Measurements from ENCODE around the gene EPAS1.

The EPAS1 gene

DNA sequence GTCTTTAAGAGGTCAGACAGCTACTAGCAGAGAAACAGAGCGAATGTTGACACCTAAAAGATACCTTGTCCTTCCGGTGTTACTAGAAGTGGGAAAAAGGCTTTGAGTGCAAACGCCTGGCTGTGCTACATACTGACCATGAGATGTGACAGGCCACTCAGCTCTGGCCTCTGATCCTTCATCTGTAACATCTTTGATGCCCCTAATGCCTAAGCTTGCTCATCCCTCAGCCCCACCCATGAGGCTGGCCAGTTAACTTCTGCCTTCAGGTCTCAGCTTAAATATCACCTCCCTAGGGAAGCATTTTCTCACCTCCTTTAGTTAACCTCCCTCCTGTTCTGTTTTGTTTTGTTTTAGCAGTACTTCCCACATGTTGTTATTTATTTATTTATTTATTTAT is 15.9 kb downstream of the EPAS1 start:
- H3K4me1 Mint-ChIP-seq (ENCODE audit: low read depth), result peaks cover 60% of the 10 kb centered on the region
- peaks cover 10% of the 10 kb centered on the region for H3K36me3 Mint-ChIP-seq (ENCODE audit: low read depth)
- no peaks in the 10 kb centered on the region for H3K9me3 Mint-ChIP-seq

DNA sequence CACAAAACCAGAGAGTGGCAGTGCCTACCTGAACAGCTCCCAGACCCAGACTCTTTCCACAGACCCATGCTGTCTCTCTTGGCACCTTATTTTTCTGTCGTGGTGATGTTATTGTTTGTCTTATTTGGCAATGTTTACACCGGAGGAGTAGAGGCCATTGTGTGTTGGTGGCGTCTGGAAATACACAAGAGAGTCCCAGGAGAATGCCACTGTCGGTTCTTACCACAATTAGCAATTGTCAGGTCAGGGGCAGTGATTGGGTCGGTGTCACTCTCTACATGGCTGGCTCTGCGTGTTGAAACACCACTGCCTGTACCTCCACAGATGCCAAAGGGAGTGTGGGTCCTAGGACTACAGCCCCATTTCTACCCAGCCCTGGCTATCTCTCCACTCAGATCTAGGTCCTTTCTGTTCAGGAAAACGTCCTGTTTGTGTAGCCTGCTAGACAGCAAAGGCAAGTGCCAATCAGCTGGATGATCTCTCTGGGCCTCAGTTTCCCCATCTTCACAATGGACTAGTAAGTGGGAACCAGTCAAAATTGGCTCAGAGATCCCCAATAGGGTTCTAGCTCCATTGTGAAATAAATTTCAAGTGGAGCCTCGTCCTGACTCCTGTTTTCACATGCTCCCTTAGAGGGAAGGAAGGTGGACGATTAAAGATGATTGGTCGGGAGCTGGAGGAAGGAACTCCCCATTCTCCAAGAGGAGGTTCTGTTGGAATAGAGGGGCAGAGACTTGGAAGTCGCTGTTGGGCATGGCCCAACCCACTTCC is 17.0 kb downstream of the EPAS1 start:
- peaks cover 55% of the 10 kb centered on the region for H3K4me1 Mint-ChIP-seq (ENCODE audit: low read depth)
- no peak overlapping the region for H3K27ac Mint-ChIP-seq

More for the DNA sequence above, 15.9 kb downstream of the EPAS1 start:
- H3K4me3 Mint-ChIP-seq, result no peak overlapping the region
- intact Hi-C loops (cut with micrococcal nuclease), result no loop called here
- peaks cover 3% of the 10 kb centered on the region for H3K27me3 Mint-ChIP-seq
- H3K27ac Mint-ChIP-seq, result no peak overlapping the region

DNA sequence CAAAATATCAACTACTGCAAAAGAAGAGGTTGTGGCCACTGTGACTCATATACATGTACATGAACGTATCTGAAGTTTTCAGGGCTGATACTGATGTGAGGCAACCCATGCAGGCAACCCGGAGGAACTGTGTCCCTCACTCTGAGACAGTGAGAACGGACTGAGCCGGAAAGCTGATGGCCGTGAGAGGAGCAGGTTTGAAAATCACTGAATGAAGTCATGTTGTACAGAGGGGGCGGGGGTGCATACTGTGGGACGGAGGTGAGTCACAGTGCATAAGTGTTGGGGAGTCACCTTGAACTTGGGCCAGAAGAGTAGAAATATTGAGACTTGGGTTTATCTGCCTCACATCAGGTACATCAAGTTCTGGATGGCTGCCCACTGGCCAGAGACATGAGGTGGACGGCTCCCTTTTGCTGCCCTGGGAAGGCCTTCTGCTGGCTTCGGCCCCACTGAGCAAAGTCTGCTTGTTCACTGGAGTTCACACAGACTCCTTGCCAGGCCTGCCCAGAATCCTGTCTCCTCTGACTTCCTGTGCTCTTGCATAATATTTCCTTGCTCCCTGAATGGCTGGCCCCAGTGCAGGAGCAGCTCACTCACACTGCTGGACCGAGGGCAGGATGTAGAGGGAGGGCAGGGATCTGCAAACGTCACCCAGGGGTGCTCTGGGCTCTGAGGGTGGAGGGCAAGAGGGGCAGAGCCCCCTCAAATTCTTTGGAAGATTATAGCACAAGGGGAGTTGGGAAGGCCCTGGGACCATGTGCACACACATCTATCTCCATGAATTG is 18.1 kb downstream of the EPAS1 start:
- Mint-ChIP-seq H3K4me3 (no peak overlapping the region), H3K9me3 (no peaks in the 10 kb centered on the region), H3K36me3 (ENCODE audit: low read depth) (peaks cover 10% of the 10 kb centered on the region), H3K27ac (no peak overlapping the region), H3K27me3 (peaks cover 3% of the 10 kb centered on the region), H3K4me1 (ENCODE audit: low read depth) (peaks cover 51% of the 10 kb centered on the region)
- intact Hi-C loops (cut with micrococcal nuclease), result no loop called here

More for the DNA sequence above, 17.0 kb downstream of the EPAS1 start:
- Mint-ChIP-seq H3K9me3 (no peaks in the 10 kb centered on the region), H3K4me3 (no peak overlapping the region), H3K36me3 (ENCODE audit: low read depth) (peaks cover 10% of the 10 kb centered on the region), H3K27me3 (peaks cover 3% of the 10 kb centered on the region)
- intact Hi-C loops (cut with micrococcal nuclease), result no loop called here

- Mint-ChIP-seq H3K36me3 (ENCODE audit: low read depth) (peaks cover 5% of the 10 kb centered on the region), H3K4me1 (ENCODE audit: low read depth) (peaks cover 44% of the 10 kb centered on the region), H3K4me3 (no peak overlapping the region), H3K27me3 (no peaks in the 10 kb centered on the region), H3K27ac (no peak overlapping the region), H3K9me3 (no peaks in the 10 kb centered on the region)
- intact Hi-C loops (cut with micrococcal nuclease), result no loop called here
Measured at GRCh38 chr2:46317094-46317486, 19.9 kb downstream of the EPAS1 start.

DNA sequence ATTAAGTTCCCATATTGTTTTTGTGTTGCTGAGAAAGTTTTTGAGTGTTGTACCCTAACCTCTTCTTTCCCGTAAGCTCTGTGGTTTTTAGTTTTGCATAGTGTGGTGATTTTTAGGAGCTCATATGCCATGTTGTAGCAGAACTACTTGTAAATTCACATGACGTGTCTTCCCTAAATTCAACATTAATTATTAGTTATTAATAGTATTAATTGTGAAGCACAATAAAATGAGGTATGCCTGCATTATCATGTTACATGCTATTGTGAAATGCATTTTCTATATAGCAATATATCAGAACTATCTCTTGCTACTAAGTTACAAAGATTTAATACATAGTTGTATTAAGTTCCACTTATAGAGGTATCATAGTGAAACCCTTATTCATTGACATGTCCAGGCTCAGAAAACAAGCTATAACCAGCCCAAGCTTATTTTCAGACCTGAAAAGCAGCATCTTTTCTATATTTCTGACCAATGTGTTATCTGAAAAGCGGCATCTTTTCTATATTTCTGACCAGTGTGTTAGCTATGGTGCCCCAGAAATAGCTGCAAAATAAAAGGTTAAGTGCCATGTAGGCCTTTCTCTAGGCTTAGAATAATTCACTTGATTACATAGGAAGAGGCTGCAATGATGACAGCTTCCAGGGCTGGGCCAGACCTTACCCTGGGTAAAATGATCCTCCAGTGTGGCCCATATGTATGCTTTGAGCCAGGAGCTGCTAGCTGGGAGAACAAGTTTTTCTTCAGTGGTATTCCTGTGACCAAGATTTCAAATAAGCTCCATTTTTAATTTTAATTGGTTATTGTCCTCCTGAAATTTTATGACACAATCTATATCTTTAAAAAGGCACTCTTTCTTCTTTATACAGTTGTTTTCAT is 21.6 kb downstream of the EPAS1 start:
- no peak overlapping the region for H3K27ac Mint-ChIP-seq
- no peaks in the 10 kb centered on the region for H3K27me3 Mint-ChIP-seq
- H3K9me3 Mint-ChIP-seq, result no peaks in the 10 kb centered on the region
- peaks cover 5% of the 10 kb centered on the region for H3K36me3 Mint-ChIP-seq (ENCODE audit: low read depth)
- intact Hi-C loops (cut with micrococcal nuclease), result no loop called here
- H3K4me1 Mint-ChIP-seq (ENCODE audit: low read depth), result peaks cover 44% of the 10 kb centered on the region
- no peak overlapping the region for H3K4me3 Mint-ChIP-seq

- Mint-ChIP-seq H3K27me3 (no peaks in the 10 kb centered on the region), H3K4me3 (no peak overlapping the region), H3K27ac (no peak overlapping the region), H3K36me3 (ENCODE audit: low read depth) (peaks cover 5% of the 10 kb centered on the region), H3K9me3 (no peaks in the 10 kb centered on the region), H3K4me1 (ENCODE audit: low read depth) (peaks cover 37% of the 10 kb centered on the region)
- intact Hi-C loops (cut with micrococcal nuclease), result no loop called here
Measured at GRCh38 chr2:46319711-46320110, 22.5 kb downstream of the EPAS1 start.

- H3K27ac Mint-ChIP-seq, result no peak overlapping the region
- peaks cover 35% of the 10 kb centered on the region for H3K4me1 Mint-ChIP-seq (ENCODE audit: low read depth)
- intact Hi-C loops (cut with micrococcal nuclease), result no loop called here
- H3K36me3 Mint-ChIP-seq (ENCODE audit: low read depth), result peaks cover 5% of the 10 kb centered on the region
- no peaks in the 10 kb centered on the region for H3K9me3 Mint-ChIP-seq
- no peaks in the 10 kb centered on the region for H3K27me3 Mint-ChIP-seq
- H3K4me3 Mint-ChIP-seq, result no peak overlapping the region
Measured at GRCh38 chr2:46320141-46320567, 22.9 kb downstream of the EPAS1 start.

- Mint-ChIP-seq H3K4me1 (ENCODE audit: low read depth) (peaks cover 17% of the 10 kb centered on the region), H3K4me3 (no peak overlapping the region), H3K36me3 (ENCODE audit: low read depth) (no peaks in the 10 kb centered on the region), H3K9me3 (no peaks in the 10 kb centered on the region), H3K27me3 (no peaks in the 10 kb centered on the region), H3K27ac (no peak overlapping the region)
- intact Hi-C loops (cut with micrococcal nuclease), result no loop called here
Measured at GRCh38 chr2:46323730-46324129, 26.5 kb downstream of the EPAS1 start.

DNA sequence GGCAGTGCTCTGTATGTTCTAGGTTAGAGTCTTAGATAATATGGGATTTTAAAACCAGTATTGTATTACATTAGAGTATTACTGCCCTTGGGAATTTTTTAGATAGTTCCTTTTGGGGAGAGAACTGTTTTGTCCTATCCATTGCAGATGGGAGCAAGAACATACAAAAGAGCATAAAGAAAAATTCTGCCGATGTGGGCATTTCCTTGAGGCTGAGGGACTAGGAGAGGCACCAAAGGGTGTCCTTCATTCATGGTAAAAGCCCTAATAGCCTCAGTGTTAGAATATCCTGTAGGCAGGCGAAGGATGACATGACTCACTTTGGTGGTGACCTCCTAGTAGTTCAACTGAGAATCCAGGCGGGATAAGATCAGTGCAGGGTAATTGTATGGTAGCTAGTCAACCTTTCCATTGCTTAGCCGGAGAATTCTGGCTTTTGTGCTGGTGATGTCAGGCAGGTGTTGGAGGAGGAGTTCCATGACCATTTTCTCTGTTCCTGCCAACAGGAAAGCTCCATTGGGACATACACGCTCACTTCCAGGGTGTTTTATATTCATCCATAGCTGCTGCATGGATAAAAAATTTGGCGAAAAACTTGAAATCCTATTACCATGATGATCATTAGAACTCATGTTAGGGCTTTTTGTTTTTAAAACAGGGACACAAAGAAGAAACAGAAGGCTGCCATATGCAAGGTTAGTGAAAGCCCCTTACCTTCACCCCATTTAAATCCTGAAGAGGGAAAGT is 28.1 kb downstream of the EPAS1 start:
- no peaks in the 10 kb centered on the region for H3K27me3 Mint-ChIP-seq
- intact Hi-C loops (cut with micrococcal nuclease), result no loop called here
- H3K36me3 Mint-ChIP-seq (ENCODE audit: low read depth), result peaks cover 6% of the 10 kb centered on the region
- no peak overlapping the region for H3K27ac Mint-ChIP-seq
- peaks cover 24% of the 10 kb centered on the region for H3K4me1 Mint-ChIP-seq (ENCODE audit: low read depth)
- no peaks in the 10 kb centered on the region for H3K9me3 Mint-ChIP-seq
- no peak overlapping the region for H3K4me3 Mint-ChIP-seq

- Mint-ChIP-seq H3K27me3 (no peaks in the 10 kb centered on the region), H3K36me3 (ENCODE audit: low read depth) (peaks cover 6% of the 10 kb centered on the region), H3K4me3 (no peak overlapping the region), H3K27ac (no peak overlapping the region), H3K9me3 (no peaks in the 10 kb centered on the region), H3K4me1 (ENCODE audit: low read depth) (peaks cover 24% of the 10 kb centered on the region)
- intact Hi-C loops (cut with micrococcal nuclease), result no loop called here
Measured at GRCh38 chr2:46326231-46326980, 29.2 kb downstream of the EPAS1 start.

GRCh38 chr2:46327627-46328026 is 30.4 kb downstream of the EPAS1 start:
- Mint-ChIP-seq H3K27me3 (peaks cover 1% of the 10 kb centered on the region), H3K27ac (no peak overlapping the region), H3K4me3 (no peak overlapping the region), H3K4me1 (ENCODE audit: low read depth) (peaks cover 31% of the 10 kb centered on the region), H3K36me3 (ENCODE audit: low read depth) (peaks cover 6% of the 10 kb centered on the region), H3K9me3 (no peaks in the 10 kb centered on the region)
- intact Hi-C loops (cut with micrococcal nuclease), result no loop called here

GRCh38 chr2:46328291-46328690 is 31.1 kb downstream of the EPAS1 start:
- intact Hi-C loops (cut with micrococcal nuclease), result no loop called here
- H3K4me1 Mint-ChIP-seq (ENCODE audit: low read depth), result peaks cover 34% of the 10 kb centered on the region
- H3K36me3 Mint-ChIP-seq (ENCODE audit: low read depth), result peaks cover 6% of the 10 kb centered on the region
- H3K4me3 Mint-ChIP-seq, result no peak overlapping the region
- no peaks in the 10 kb centered on the region for H3K9me3 Mint-ChIP-seq
- peaks cover 2% of the 10 kb centered on the region for H3K27me3 Mint-ChIP-seq
- H3K27ac Mint-ChIP-seq, result no peak overlapping the region

GRCh38 chr2:46328829-46329228 is 31.6 kb downstream of the EPAS1 start:
- Mint-ChIP-seq H3K27me3 (peaks cover 6% of the 10 kb centered on the region), H3K4me1 (ENCODE audit: low read depth) (peaks cover 38% of the 10 kb centered on the region)
- intact Hi-C loops (cut with micrococcal nuclease), result no loop called here

More at GRCh38 chr2:46328829-46329228, 31.6 kb downstream of the EPAS1 start:
- H3K36me3 Mint-ChIP-seq (ENCODE audit: low read depth), result peaks cover 6% of the 10 kb centered on the region
- no peaks in the 10 kb centered on the region for H3K9me3 Mint-ChIP-seq
- H3K4me3 Mint-ChIP-seq, result no peak overlapping the region
- no peak overlapping the region for H3K27ac Mint-ChIP-seq
